Mucosa of descending colon (tissue), 3 donors: ENCODE measurements around the gene LY6G6C. TPM values are rescaled to one million over a fixed set of nuclear protein-coding genes. Genes with fewer than 3 reads are reported as not detected.
"Not testable (repeated sequence)": the region's sequence is repeated elsewhere in the genome, so short reads cannot be mapped to it uniquely, and the experiment has no call there.

Experiments used
- ATAC-seq: fragments of 200-7000 bp; cut with Tn5 transposase; one replicate; pipeline ENCODE4 v1.9.1; 2020; ENCODE audit warnings: mild to moderate bottlenecking, moderate library complexity
- DNase-seq, 3 donors: peaks; one replicate each; pipeline ENCODE4 v3.0.0-alpha.2; 2020
- H3K36me3 ChIP-seq: fragments of 200-600 bp; one replicate; pipeline ENCODE4 v1.8.0; 2021; ENCODE audit warnings: low read depth, mild to moderate bottlenecking
- H3K4me1 ChIP-seq: fragments of 200-600 bp; one replicate; pipeline ENCODE4 v1.8.0; 2021; ENCODE audit warnings: low read depth, mild to moderate bottlenecking
- H3K4me3 ChIP-seq: fragments of 200-600 bp; one replicate; pipeline ENCODE4 v1.8.0; 2021; ENCODE audit warnings: mild to moderate bottlenecking
- H3K9me3 ChIP-seq: fragments of 200-600 bp; one replicate; pipeline ENCODE4 v1.8.0; 2021; ENCODE audit warnings: mild to moderate bottlenecking
- CTCF ChIP-seq: fragments of 200-600 bp; IDR thresholded peaks from one replicate; pipeline ENCODE4 v1.8.0; 2022; ENCODE audit warnings: antibody characterized with exemption, mild to moderate bottlenecking
- intact Hi-C, 2 donors: fragments of 100-400 bp; cut with DNase I in 1 of 2; cut with micrococcal nuclease in 1 of 2; formaldehyde crosslinking; loops; one replicate each; pipeline versions ENCODE4 v1.11.0 to v1.11.1; 2022; cut with DNase I, micrococcal nuclease
- total RNA-seq, 3 donors: library from RNA; stranded (reverse); fragmentation: NEBNext Ultra II Directional in 2 of 3; extraction: Animal tissue kit (Norgen Biotek cat#: 25700) in 2 of 3; gene quantifications; one replicate each; pipeline versions ENCODE4 v1.2.1 to v1.2.4, GENCODE V29; 2021 to 2023
- donor health status: DM: no; HTN: no; CAD: no; lungs with moderate emphysema.
- donor health status: DM: no; HTN: no; CAD: no.
- donor health status: DM: no; HTN: yes; CAD: no.

The LY6G6C gene
- total RNA-seq, 3 donors from 2014 or later = 0.32 TPM; not detected in 2

GRCh38 chr6:31711233-31711632, 10.3 kb downstream of the LY6G6C start:
- TF ChIP-seq CTCF = no peak
- peaks cover 17% of the 10 kb centered on the region for H3K4me1 ChIP-seq
- intact Hi-C loops = no loop called here
- H3K36me3 ChIP-seq = no peaks in the 10 kb centered on the region
- DNase-seq (peak in 2 of 3 donors; percentile 65 to 66), ATAC-seq (peak; percentile 83)
- no peak overlapping the region for H3K4me3 ChIP-seq
- no peaks in the 10 kb centered on the region for H3K9me3 ChIP-seq

- ATAC-seq = peak; percentile 5
- no peak for DNase-seq
- no peaks in the 10 kb centered on the region for H3K9me3 ChIP-seq
- no peaks in the 10 kb centered on the region for H3K36me3 ChIP-seq
- peaks cover 17% of the 10 kb centered on the region for H3K4me1 ChIP-seq
- no peak overlapping the region for H3K4me3 ChIP-seq
- TF ChIP-seq CTCF = no peak
- intact Hi-C loops = no loop called here
These were observed 10.9 kb downstream of the LY6G6C start for GRCh38 chr6:31710523-31711219.

GRCh38 chr6:31709157-31709556, 12.4 kb downstream of the LY6G6C start:
- H3K36me3 ChIP-seq, ATAC-seq, H3K9me3 ChIP-seq, H3K4me3 ChIP-seq, DNase-seq, intact Hi-C loops: not testable (repeated sequence)
- H3K4me1 ChIP-seq = peaks cover 13% of the 10 kb centered on the region

DNA sequence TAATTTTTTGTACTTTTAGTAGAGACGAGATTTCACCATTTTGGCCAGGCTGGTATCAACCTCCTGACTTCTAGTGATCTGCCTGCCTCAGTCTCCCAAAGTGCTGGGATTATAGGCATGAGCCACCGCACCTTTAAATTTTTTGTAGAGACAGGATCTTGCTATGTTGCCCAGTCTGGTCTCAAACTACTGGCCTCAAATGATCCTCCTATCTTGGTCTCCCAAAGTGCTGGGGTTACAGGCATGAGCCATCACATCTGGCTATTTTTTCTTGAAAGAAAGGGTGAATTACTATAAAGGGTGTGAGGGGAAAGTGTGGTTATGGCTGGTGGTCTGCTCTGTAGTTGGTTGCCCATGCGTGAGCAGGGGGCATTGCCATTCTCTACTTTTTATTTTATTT, 13.3 kb downstream of the LY6G6C start:
- TF ChIP-seq CTCF = no peak
- DNase-seq (no peak), ATAC-seq (no peak)
- Histone ChIP-seq H3K36me3 (no peaks in the 10 kb centered on the region), H3K4me1 (peaks cover 12% of the 10 kb centered on the region), H3K9me3 (no peaks in the 10 kb centered on the region), H3K4me3 (no peak overlapping the region)
- intact Hi-C loops = no loop called here

DNA sequence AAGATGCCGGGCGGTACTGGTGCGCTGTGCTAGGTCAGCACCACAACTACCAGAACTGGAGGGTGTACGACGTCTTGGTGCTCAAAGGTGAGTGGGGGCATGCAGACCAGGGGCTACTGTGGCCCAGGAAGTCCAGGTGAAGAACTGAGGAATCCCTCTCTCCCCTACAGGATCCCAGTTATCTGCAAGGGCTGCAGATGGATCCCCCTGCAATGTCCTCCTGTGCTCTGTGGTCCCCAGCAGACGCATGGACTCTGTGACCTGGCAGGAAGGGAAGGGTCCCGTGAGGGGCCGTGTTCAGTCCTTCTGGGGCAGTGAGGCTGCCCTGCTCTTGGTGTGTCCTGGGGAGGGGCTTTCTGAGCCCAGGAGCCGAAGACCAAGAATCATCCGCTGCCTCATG, 13.8 kb downstream of the LY6G6C start:
- intact Hi-C loops = no loop called here
- H3K9me3 ChIP-seq = no peaks in the 10 kb centered on the region
- H3K4me3 ChIP-seq = no peak overlapping the region
- no peak for ATAC-seq
- TF ChIP-seq CTCF = no peak
- no peak for DNase-seq
- H3K4me1 ChIP-seq = peaks cover 12% of the 10 kb centered on the region
- H3K36me3 ChIP-seq = no peaks in the 10 kb centered on the region

DNA sequence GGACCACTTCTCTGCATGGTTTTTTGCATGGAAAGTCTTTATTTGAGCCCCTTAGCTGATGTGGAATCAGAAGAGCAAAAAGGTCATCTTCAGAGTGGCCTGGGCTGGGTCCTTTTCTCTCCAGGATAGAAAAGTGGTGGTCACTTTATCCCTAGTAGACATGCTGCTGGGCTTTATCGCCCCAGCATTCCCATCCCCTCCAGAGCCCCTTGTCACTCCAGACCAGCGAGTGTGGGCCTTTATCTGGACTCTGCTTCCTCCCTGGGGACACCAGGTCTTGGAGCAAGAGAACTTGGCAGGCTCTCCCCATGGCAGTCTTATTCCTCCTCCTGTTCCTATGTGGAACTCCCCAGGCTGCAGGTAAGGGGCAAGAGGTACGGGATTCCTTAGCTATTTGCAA, 14.9 kb downstream of the LY6G6C start, which contains the start of gene LY6G6F:
TSS of gene LY6G6F (plus strand) at position 268 of the 400 bp plus-strand sequence. CDS start at position 309, 41 bp downstream.
- Histone ChIP-seq H3K9me3 (no peaks in the 10 kb centered on the region), H3K36me3 (no peaks in the 10 kb centered on the region), H3K4me3 (no peak within 1 kb of the TSS), H3K4me1 (peaks cover 17% of the 10 kb centered on the region)
- no peak for TF ChIP-seq CTCF
- ATAC-seq (no peak), DNase-seq (no peak)
- intact Hi-C loops = no loop called here
